Measurements from ENCODE around the gene PCDH15.

PCDH15 gene

GRCh38 chr10:54470324-54470631, 330.8 kb downstream of the PCDH15 start:
- Histone ChIP-seq H3K36me3 (ENCODE audit: insufficient read depth, insufficient read length, low read length) (no peaks in the 10 kb centered on the region), H3K4me3 (ENCODE audit: insufficient read length, low read depth) (no peak overlapping the region), H3K27me3 (ENCODE audit: insufficient read depth, insufficient read length) (no peaks in the 10 kb centered on the region), H3K9ac (ENCODE audit: insufficient read length, low read depth) (no peak overlapping the region), H3K9me3 (ENCODE audit: insufficient read depth, low read length) (no peaks in the 10 kb centered on the region), H3K4me1 (ENCODE audit: insufficient read depth, insufficient read length) (no peaks in the 10 kb centered on the region)
- TF ChIP-seq YY1 (IDR thresholded peaks at IDR 0.05; ENCODE audit: insufficient read depth, insufficient read length), result no peak
- TF ChIP-seq SUZ12 (IDR thresholded peaks at IDR 0.05; ENCODE audit: extremely low read depth, insufficient read depth, insufficient read length), result no peak
- TF ChIP-seq ZNF274 (IDR thresholded peaks at IDR 0.05; ENCODE audit: low read depth, low read length), result no peak
- no peak for DNase-seq (ENCODE audit: low read depth, low spot score)

- TF ChIP-seq ZNF274 (IDR thresholded peaks at IDR 0.05; ENCODE audit: low read depth, low read length) (no peak), YY1 (IDR thresholded peaks at IDR 0.05; ENCODE audit: insufficient read depth, insufficient read length) (no peak), SUZ12 (IDR thresholded peaks at IDR 0.05; ENCODE audit: extremely low read depth, insufficient read depth, insufficient read length) (no peak)
- H3K4me3 ChIP-seq (ENCODE audit: insufficient read length, low read depth), result no peak overlapping the region
Observed at GRCh38 chr10:54469587-54470323, 331.3 kb downstream of the PCDH15 start.

GRCh38 chr10:54454271-54454670, 346.8 kb downstream of the PCDH15 start:
- H3K4me1 ChIP-seq (ENCODE audit: insufficient read depth, insufficient read length), result no peaks in the 10 kb centered on the region
- H3K4me3 ChIP-seq (ENCODE audit: insufficient read length, low read depth), result no peak overlapping the region
- H3K27me3 ChIP-seq (ENCODE audit: insufficient read depth, insufficient read length), result no peaks in the 10 kb centered on the region
- no peaks in the 10 kb centered on the region for H3K9me3 ChIP-seq (ENCODE audit: insufficient read depth, low read length)
- no peak for DNase-seq (ENCODE audit: low read depth, low spot score)
- no peak overlapping the region for H3K9ac ChIP-seq (ENCODE audit: insufficient read length, low read depth)
- no peaks in the 10 kb centered on the region for H3K36me3 ChIP-seq (ENCODE audit: insufficient read depth, insufficient read length, low read length)
- TF ChIP-seq SUZ12 (IDR thresholded peaks at IDR 0.05; ENCODE audit: extremely low read depth, insufficient read depth, insufficient read length), result no peak
- no peak for TF ChIP-seq YY1 (IDR thresholded peaks at IDR 0.05; ENCODE audit: insufficient read depth, insufficient read length)

More at GRCh38 chr10:54469587-54470323, 331.3 kb downstream of the PCDH15 start:
- H3K9me3 ChIP-seq (ENCODE audit: insufficient read depth, low read length), result no peaks in the 10 kb centered on the region
- H3K4me1 ChIP-seq (ENCODE audit: insufficient read depth, insufficient read length), result no peaks in the 10 kb centered on the region
- no peaks in the 10 kb centered on the region for H3K27me3 ChIP-seq (ENCODE audit: insufficient read depth, insufficient read length)
- no peak for DNase-seq (ENCODE audit: low read depth, low spot score)
- no peak overlapping the region for H3K9ac ChIP-seq (ENCODE audit: insufficient read length, low read depth)
- no peaks in the 10 kb centered on the region for H3K36me3 ChIP-seq (ENCODE audit: insufficient read depth, insufficient read length, low read length)

GRCh38 chr10:54449056-54449455, 352.0 kb downstream of the PCDH15 start:
- H3K9ac ChIP-seq (ENCODE audit: insufficient read length, low read depth), result no peak overlapping the region
- no peak for DNase-seq (ENCODE audit: low read depth, low spot score)
- no peak for TF ChIP-seq YY1 (IDR thresholded peaks at IDR 0.05; ENCODE audit: insufficient read depth, insufficient read length)
- no peak for TF ChIP-seq ZNF274 (IDR thresholded peaks at IDR 0.05; ENCODE audit: low read depth, low read length)
- TF ChIP-seq SUZ12 (IDR thresholded peaks at IDR 0.05; ENCODE audit: extremely low read depth, insufficient read depth, insufficient read length), result no peak
- H3K4me1 ChIP-seq (ENCODE audit: insufficient read depth, insufficient read length), result no peaks in the 10 kb centered on the region
- H3K27me3 ChIP-seq (ENCODE audit: insufficient read depth, insufficient read length), result no peaks in the 10 kb centered on the region
- no peaks in the 10 kb centered on the region for H3K9me3 ChIP-seq (ENCODE audit: insufficient read depth, low read length)
- H3K4me3 ChIP-seq (ENCODE audit: insufficient read length, low read depth), result no peak overlapping the region
- no peaks in the 10 kb centered on the region for H3K36me3 ChIP-seq (ENCODE audit: insufficient read depth, insufficient read length, low read length)

GRCh38 chr10:54444170-54444569, 356.9 kb downstream of the PCDH15 start:
- no peak for TF ChIP-seq YY1 (IDR thresholded peaks at IDR 0.05; ENCODE audit: insufficient read depth, insufficient read length)
- no peak for TF ChIP-seq ZNF274 (IDR thresholded peaks at IDR 0.05; ENCODE audit: low read depth, low read length)
- H3K9ac ChIP-seq (ENCODE audit: insufficient read length, low read depth), result no peak overlapping the region
- no peaks in the 10 kb centered on the region for H3K9me3 ChIP-seq (ENCODE audit: insufficient read depth, low read length)
- no peak overlapping the region for H3K4me3 ChIP-seq (ENCODE audit: insufficient read length, low read depth)
- H3K36me3 ChIP-seq (ENCODE audit: insufficient read depth, insufficient read length, low read length), result no peaks in the 10 kb centered on the region
- no peak for DNase-seq (ENCODE audit: low read depth, low spot score)
- H3K27me3 ChIP-seq (ENCODE audit: insufficient read depth, insufficient read length), result no peaks in the 10 kb centered on the region
- no peaks in the 10 kb centered on the region for H3K4me1 ChIP-seq (ENCODE audit: insufficient read depth, insufficient read length)

GRCh38 chr10:54441275-54441674, 359.8 kb downstream of the PCDH15 start:
- DNase-seq (ENCODE audit: low read depth, low spot score), result no peak
- TF ChIP-seq ZNF274 (IDR thresholded peaks at IDR 0.05; ENCODE audit: low read depth, low read length) (no peak), YY1 (IDR thresholded peaks at IDR 0.05; ENCODE audit: insufficient read depth, insufficient read length) (no peak), SUZ12 (IDR thresholded peaks at IDR 0.05; ENCODE audit: extremely low read depth, insufficient read depth, insufficient read length) (no peak)
- no peak overlapping the region for H3K9ac ChIP-seq (ENCODE audit: insufficient read length, low read depth)

GRCh38 chr10:54434782-54435181, 366.2 kb downstream of the PCDH15 start:
- Histone ChIP-seq H3K9me3 (ENCODE audit: insufficient read depth, low read length) (no peaks in the 10 kb centered on the region), H3K27me3 (ENCODE audit: insufficient read depth, insufficient read length) (no peaks in the 10 kb centered on the region), H3K4me3 (ENCODE audit: insufficient read length, low read depth) (no peak overlapping the region), H3K9ac (ENCODE audit: insufficient read length, low read depth) (no peak overlapping the region), H3K36me3 (ENCODE audit: insufficient read depth, insufficient read length, low read length) (no peaks in the 10 kb centered on the region), H3K4me1 (ENCODE audit: insufficient read depth, insufficient read length) (no peaks in the 10 kb centered on the region)
- TF ChIP-seq YY1 (IDR thresholded peaks at IDR 0.05; ENCODE audit: insufficient read depth, insufficient read length) (no peak), ZNF274 (IDR thresholded peaks at IDR 0.05; ENCODE audit: low read depth, low read length) (no peak), SUZ12 (IDR thresholded peaks at IDR 0.05; ENCODE audit: extremely low read depth, insufficient read depth, insufficient read length) (no peak)
- no peak for DNase-seq (ENCODE audit: low read depth, low spot score)

More at GRCh38 chr10:54441275-54441674, 359.8 kb downstream of the PCDH15 start:
- H3K36me3 ChIP-seq (ENCODE audit: insufficient read depth, insufficient read length, low read length), result no peaks in the 10 kb centered on the region
- no peaks in the 10 kb centered on the region for H3K4me1 ChIP-seq (ENCODE audit: insufficient read depth, insufficient read length)
- no peak overlapping the region for H3K4me3 ChIP-seq (ENCODE audit: insufficient read length, low read depth)
- no peaks in the 10 kb centered on the region for H3K27me3 ChIP-seq (ENCODE audit: insufficient read depth, insufficient read length)
- H3K9me3 ChIP-seq (ENCODE audit: insufficient read depth, low read length), result no peaks in the 10 kb centered on the region

Data from NT2/D1 (cell line).